Neural cell (in vitro differentiated cells): ENCODE data around the gene GABRA1. TPM values are rescaled to one million over a fixed set of nuclear protein-coding genes. Genes with fewer than 3 reads are reported as not detected.
A peak's percentile ranks its signal among the peaks of the same experiment; 100 is the strongest.

Experiments used
- H2AFZ ChIP-seq: fragments of 200-600, 300-800 bp; sonication (generic), shearing (Covaris generic); 2 replicates; pipeline ENCODE4 v1.6.0; 2014; ENCODE audit warnings: low read depth, mild to moderate bottlenecking, antibody characterized with exemption, low read length, moderate library complexity
- H3F3A ChIP-seq: fragments of 200-600 bp; shearing (Covaris generic); 2 replicates; pipeline ENCODE4 v1.6.1; 2016; ENCODE audit warnings: mild to moderate bottlenecking, moderate library complexity, mixed read lengths, antibody characterized with exemption, low read length; ENCODE audit not compliant: insufficient read depth, poor library complexity, severe bottlenecking
- H3K27ac ChIP-seq: fragments of 200-600, 300-800 bp; sonication (generic), shearing (Covaris generic); 2 replicates; pipeline ENCODE4 v1.5.1; 2014; ENCODE audit warnings: mild to moderate bottlenecking, low read length, moderate library complexity
- H3K27me3 ChIP-seq: fragments of 300-800, 200-600 bp; sonication (generic), shearing (Covaris generic); 2 replicates; pipeline ENCODE4 v1.6.0; 2014; ENCODE audit warnings: mild to moderate bottlenecking, low read depth, low read length, moderate library complexity; ENCODE audit not compliant: insufficient read depth
- H3K36me3 ChIP-seq: fragments of 300-800, 200-600 bp; sonication (generic), shearing (Covaris generic); 2 replicates; pipeline ENCODE4 v1.5.1; 2014; ENCODE audit warnings: mild to moderate bottlenecking, antibody characterized with exemption, low read length, moderate library complexity; ENCODE audit not compliant: insufficient read depth
- H3K4me2 ChIP-seq: fragments of 300-800, 200-600 bp; sonication (generic), shearing (Covaris generic); 2 replicates; pipeline ENCODE4 v1.6.0; 2014; ENCODE audit warnings: mild to moderate bottlenecking, low read length
- H3K4me3 ChIP-seq: fragments of 300-800, 200-600 bp; sonication (generic), shearing (Covaris generic); 2 replicates; pipeline ENCODE4 v1.5.1; 2014; ENCODE audit warnings: mild to moderate bottlenecking, low read length, moderate library complexity
- H3K79me2 ChIP-seq: fragments of 200-600 bp; shearing (Covaris generic); replicated peaks from 2 replicates; pipeline ENCODE4 v1.6.0; 2014; ENCODE audit warnings: mild to moderate bottlenecking, low read length, moderate library complexity; ENCODE audit not compliant: insufficient read depth
- H3K9ac ChIP-seq: fragments of 300-800, 200-600 bp; sonication (generic), shearing (Covaris generic); 2 replicates; pipeline ENCODE4 v1.6.1; 2016; ENCODE audit warnings: mild to moderate bottlenecking, low read length, mixed read lengths
- H3K9me2 ChIP-seq: fragments of 200-600 bp; shearing (Covaris generic); 2 replicates; pipeline ENCODE4 v1.6.1; 2016; ENCODE audit warnings: mild to moderate bottlenecking, low read length, mixed read lengths; ENCODE audit not compliant: insufficient read depth
- H3K9me3 ChIP-seq: fragments of 200-600, 300-800 bp; sonication (generic), shearing (Covaris generic); 2 replicates; pipeline ENCODE4 v1.6.1; 2016; ENCODE audit warnings: mild to moderate bottlenecking, mixed run types, low read length, moderate library complexity, mixed read lengths
- H4K20me1 ChIP-seq: fragments of 200-600 bp; shearing (Covaris generic); 2 replicates; pipeline ENCODE4 v1.6.1; 2016; ENCODE audit warnings: mild to moderate bottlenecking, mixed run types; ENCODE audit not compliant: insufficient read depth
- EP300 ChIP-seq: fragments of 450-650 bp; conservative IDR thresholded peaks from 2 replicates; pipeline ENCODE4 v1.6.1; 2014; ENCODE audit warnings: antibody characterized with exemption, mild to moderate bottlenecking, moderate library complexity; ENCODE audit not compliant: poor library complexity, severe bottlenecking
- EZH2 ChIP-seq: fragments of 200-600, 300-800 bp; shearing (Covaris generic), sonication (generic); IDR thresholded peaks from 2 replicates; pipeline ENCODE4 v1.6.1; 2014; ENCODE audit warnings: antibody characterized with exemption, low read length, borderline replicate concordance, mild to moderate bottlenecking; ENCODE audit not compliant: insufficient read depth, poor library complexity, severe bottlenecking
- MXI1 ChIP-seq: fragments of 450-650 bp; conservative IDR thresholded peaks from 2 replicates; pipeline ENCODE4 v1.6.1; 2014; ENCODE audit warnings: antibody characterized with exemption, mild to moderate bottlenecking; ENCODE audit not compliant: poor library complexity, severe bottlenecking
- POLR2AphosphoS5 ChIP-seq: IDR thresholded peaks from 2 replicates; pipeline ENCODE4 v1.6.1; 2012
- RAD21 ChIP-seq: fragments of 450-650 bp; conservative IDR thresholded peaks from 2 replicates; pipeline ENCODE4 v1.6.1; 2014; ENCODE audit warnings: antibody characterized with exemption, mild to moderate bottlenecking, moderate library complexity
- REST ChIP-seq: IDR thresholded peaks from 2 replicates; pipeline ENCODE4 v1.6.1; 2012; ENCODE audit warnings: borderline replicate concordance
- SMC3 ChIP-seq: fragments of 450-650 bp; conservative IDR thresholded peaks from 2 replicates; pipeline ENCODE4 v1.6.1; 2014; ENCODE audit warnings: antibody characterized with exemption, mild to moderate bottlenecking, moderate library complexity; ENCODE audit not compliant: poor library complexity
- TAF1 ChIP-seq: IDR thresholded peaks from 2 replicates; pipeline ENCODE4 v1.6.1; 2012; ENCODE audit warnings: low read depth
- polyA plus RNA-seq: library from polyadenylated mRNA; depleted of rRNA; stranded (reverse); fragments of >200 nt; gene quantifications from 2 replicates; pipeline ENCODE4 v1.2.3, GENCODE V29; 2014
- TF ChIP-seq, protein P1 (sequence below): fragments of 450-650 bp; IDR thresholded peaks from 2 replicates; pipeline ENCODE4 v1.5.1; 2014; ENCODE audit warnings: antibody characterized with exemption, mild to moderate bottlenecking, moderate library complexity; ENCODE audit not compliant: poor library complexity, severe bottlenecking

GABRA1 gene
- polyA plus RNA-seq, 1 donor from 2014 or later = 50.6 TPM

DNA sequence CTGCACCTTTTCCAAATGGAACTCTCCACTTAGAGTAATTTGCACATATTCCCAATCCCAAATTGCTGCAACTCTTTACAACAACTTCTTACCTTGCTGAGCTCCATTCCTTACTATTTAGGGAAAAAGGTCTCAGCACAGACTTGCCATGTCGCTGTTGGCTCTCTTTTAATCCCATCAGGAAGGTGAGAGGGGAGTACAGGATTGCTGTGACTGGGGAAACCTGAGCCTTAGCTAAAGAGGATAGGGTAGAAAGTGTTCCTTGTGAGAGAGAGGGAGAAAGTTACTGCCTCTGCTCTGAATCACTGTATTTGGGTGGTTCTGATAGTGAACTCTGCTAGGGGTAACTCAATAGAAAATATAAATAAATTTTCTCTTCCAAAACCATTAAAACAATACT is 43.7 kb upstream of the GABRA1 start:
- Histone ChIP-seq H2AFZ (no peak overlapping the region), H3K9me3 (no peaks in the 10 kb centered on the region), H3F3A (no peaks in the 10 kb centered on the region), H3K27ac (no peak overlapping the region), H3K4me3 (no peak overlapping the region), H3K9ac (no peak overlapping the region), H3K36me3 (no peaks in the 10 kb centered on the region), H4K20me1 (no peaks in the 10 kb centered on the region), H3K27me3 (no peaks in the 10 kb centered on the region), H3K9me2 (no peaks in the 10 kb centered on the region), H3K4me2 (no peak overlapping the region), H3K79me2 (no peaks in the 10 kb centered on the region)
- TF ChIP-seq SMC3 (no peak), RAD21 (no peak), EP300 (no peak), POLR2AphosphoS5 (no peak), MXI1 (no peak), TAF1 (no peak), REST (no peak), EZH2 (no peak)
- TF ChIP-seq, protein P1, sequence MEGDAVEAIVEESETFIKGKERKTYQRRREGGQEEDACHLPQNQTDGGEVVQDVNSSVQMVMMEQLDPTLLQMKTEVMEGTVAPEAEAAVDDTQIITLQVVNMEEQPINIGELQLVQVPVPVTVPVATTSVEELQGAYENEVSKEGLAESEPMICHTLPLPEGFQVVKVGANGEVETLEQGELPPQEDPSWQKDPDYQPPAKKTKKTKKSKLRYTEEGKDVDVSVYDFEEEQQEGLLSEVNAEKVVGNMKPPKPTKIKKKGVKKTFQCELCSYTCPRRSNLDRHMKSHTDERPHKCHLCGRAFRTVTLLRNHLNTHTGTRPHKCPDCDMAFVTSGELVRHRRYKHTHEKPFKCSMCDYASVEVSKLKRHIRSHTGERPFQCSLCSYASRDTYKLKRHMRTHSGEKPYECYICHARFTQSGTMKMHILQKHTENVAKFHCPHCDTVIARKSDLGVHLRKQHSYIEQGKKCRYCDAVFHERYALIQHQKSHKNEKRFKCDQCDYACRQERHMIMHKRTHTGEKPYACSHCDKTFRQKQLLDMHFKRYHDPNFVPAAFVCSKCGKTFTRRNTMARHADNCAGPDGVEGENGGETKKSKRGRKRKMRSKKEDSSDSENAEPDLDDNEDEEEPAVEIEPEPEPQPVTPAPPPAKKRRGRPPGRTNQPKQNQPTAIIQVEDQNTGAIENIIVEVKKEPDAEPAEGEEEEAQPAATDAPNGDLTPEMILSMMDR = no peak

- Histone ChIP-seq H3F3A (no peaks in the 10 kb centered on the region), H2AFZ (no peak overlapping the region), H4K20me1 (no peaks in the 10 kb centered on the region), H3K4me3 (peak overlapping the region; percentile 75), H3K4me2 (peak overlapping the region; percentile 88), H3K27me3 (peaks cover 26% of the 10 kb centered on the region), H3K9me2 (no peaks in the 10 kb centered on the region), H3K27ac (peak overlapping the region; percentile 47), H3K9ac (peak overlapping the region; percentile 74), H3K36me3 (no peaks in the 10 kb centered on the region), H3K9me3 (no peaks in the 10 kb centered on the region), H3K79me2 (peaks cover 10% of the 10 kb centered on the region)
- TF ChIP-seq SMC3 = no peak
- TF ChIP-seq MXI1 = no peak
- no peak for TF ChIP-seq RAD21
- no peak for TF ChIP-seq POLR2AphosphoS5
- no peak for TF ChIP-seq TAF1
- no peak for TF ChIP-seq REST
- no peak for TF ChIP-seq EZH2
- no peak for TF ChIP-seq EP300
- TF ChIP-seq, protein P1 = no peak
Measured at GRCh38 chr5:161846746-161847145, 1.2 kb upstream of the GABRA1 start.
